AG09309 (cell line): Measurements from ENCODE around the gene KDM4C.

ENCODE experiments used
- DNase-seq: peaks from one replicate; pipeline ENCODE4 v3.0.0-alpha.2; 2010; ENCODE audit warnings: low read depth
- H3K4me3 ChIP-seq: 2 replicates; pipeline ENCODE4 v1.5.1; 2011; ENCODE audit warnings: mild to moderate bottlenecking, low read depth, low read length, moderate library complexity; ENCODE audit not compliant: control insufficient read depth
- TF ChIP-seq, protein P1 (sequence below): IDR thresholded peaks from 2 replicates; pipeline ENCODE4 v1.5.1; 2011; ENCODE audit warnings: mild to moderate bottlenecking, low read depth, low read length, inconsistent platforms; ENCODE audit not compliant: insufficient read depth, control insufficient read depth; ENCODE audit errors: missing control alignments

Gene KDM4C

DNA sequence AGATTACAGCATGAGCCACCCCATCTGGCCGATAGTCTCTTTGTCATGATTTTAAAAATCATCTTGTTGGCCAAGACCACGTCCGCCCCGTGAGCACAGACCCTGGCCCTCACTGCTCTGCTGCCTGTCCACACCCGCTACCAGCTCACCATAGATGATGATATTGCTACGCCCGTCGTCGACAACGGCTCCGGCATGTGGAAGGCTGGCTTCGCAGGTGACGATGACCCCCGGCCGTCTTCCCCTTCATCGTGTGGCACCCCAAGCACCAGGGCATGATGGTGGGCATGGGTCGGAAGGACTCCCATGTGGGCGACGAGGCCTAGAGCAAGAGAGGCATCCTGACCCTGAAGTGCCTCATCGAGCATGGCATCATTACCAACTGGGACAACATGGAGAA, 76.5 kb downstream of the KDM4C start:
- H3K4me3 ChIP-seq: no peak overlapping the region
- DNase-seq: no peak
- TF ChIP-seq, protein P1, sequence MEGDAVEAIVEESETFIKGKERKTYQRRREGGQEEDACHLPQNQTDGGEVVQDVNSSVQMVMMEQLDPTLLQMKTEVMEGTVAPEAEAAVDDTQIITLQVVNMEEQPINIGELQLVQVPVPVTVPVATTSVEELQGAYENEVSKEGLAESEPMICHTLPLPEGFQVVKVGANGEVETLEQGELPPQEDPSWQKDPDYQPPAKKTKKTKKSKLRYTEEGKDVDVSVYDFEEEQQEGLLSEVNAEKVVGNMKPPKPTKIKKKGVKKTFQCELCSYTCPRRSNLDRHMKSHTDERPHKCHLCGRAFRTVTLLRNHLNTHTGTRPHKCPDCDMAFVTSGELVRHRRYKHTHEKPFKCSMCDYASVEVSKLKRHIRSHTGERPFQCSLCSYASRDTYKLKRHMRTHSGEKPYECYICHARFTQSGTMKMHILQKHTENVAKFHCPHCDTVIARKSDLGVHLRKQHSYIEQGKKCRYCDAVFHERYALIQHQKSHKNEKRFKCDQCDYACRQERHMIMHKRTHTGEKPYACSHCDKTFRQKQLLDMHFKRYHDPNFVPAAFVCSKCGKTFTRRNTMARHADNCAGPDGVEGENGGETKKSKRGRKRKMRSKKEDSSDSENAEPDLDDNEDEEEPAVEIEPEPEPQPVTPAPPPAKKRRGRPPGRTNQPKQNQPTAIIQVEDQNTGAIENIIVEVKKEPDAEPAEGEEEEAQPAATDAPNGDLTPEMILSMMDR: no peak

- no peak overlapping the region for H3K4me3 ChIP-seq
- TF ChIP-seq, protein P1: no peak
- DNase-seq: no peak
These were observed 80.4 kb downstream of the KDM4C start for GRCh38 chr9:6838158-6838557.

DNA sequence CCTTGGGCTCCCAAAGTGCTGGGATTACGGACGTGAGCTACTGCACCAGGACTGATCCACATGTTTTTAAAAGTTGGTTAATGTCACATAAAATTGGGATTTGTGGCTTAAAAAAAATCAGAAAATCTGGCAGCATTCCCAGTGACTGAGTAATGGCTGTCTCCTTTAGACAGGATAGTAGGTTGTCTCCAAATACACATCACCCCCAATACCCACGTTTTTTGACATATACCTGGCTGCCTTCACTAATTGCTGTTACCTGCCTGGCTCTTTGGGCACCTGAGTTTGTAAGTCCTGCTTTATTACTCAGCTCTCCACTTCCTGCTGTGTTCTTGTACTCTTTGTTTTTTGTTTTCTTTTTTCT, 84.8 kb downstream of the KDM4C start:
- TF ChIP-seq, protein P1: no peak
- no peak overlapping the region for H3K4me3 ChIP-seq
- no peak for DNase-seq

DNA sequence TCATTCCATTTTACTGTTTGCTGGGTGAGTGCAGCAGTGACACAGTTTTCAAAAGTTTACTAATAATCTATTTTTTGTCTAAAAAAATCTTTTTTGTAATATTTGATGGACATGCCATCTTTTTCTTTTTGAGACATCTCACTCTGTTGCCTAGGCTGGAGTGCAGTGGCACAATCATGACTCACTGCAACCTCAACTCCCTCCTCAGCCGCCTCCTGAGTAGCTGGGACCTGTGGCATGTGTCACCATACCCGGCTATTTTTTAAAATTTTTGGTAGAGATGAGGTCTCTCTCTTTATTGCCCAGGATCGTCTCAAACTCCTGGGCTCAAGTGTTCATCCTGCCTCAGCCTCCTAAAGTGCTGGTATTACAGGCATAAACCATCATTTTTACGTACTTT, 86.0 kb downstream of the KDM4C start:
- no peak overlapping the region for H3K4me3 ChIP-seq
- DNase-seq: no peak
- TF ChIP-seq, protein P1: no peak

GRCh38 chr9:6844267-6844666, 86.5 kb downstream of the KDM4C start:
- DNase-seq: no peak
- no peak overlapping the region for H3K4me3 ChIP-seq
- TF ChIP-seq, protein P1: no peak

GRCh38 chr9:6845128-6845826, 87.5 kb downstream of the KDM4C start:
- TF ChIP-seq, protein P1: no peak
- no peak for DNase-seq
- no peak overlapping the region for H3K4me3 ChIP-seq
